ENCODE data around the gene SMAD6.

- no peak for TF ChIP-seq EZH2 (IDR thresholded peaks at IDR 0.05; ENCODE audit: low read length, missing control alignments)
- TF ChIP-seq CTCF (conservative IDR thresholded peaks at IDR 0.05 in 1 of 2, IDR thresholded peaks at IDR 0.05 in 1 of 2; ENCODE audit: low read depth in 1 of 2, low read length in 2 of 2), result no peak
Measured at GRCh38 chr15:66777054-66777453, 75.0 kb downstream of the SMAD6 start.

Data from fibroblast of lung (primary cell).